Inflammatory macrophage (primary cell): ENCODE data around the gene KCTD7.
A peak's percentile ranks its signal among the peaks of the same experiment; 100 is the strongest.
"Not testable (repeated sequence)": the region's sequence is repeated elsewhere in the genome, so short reads cannot be mapped to it uniquely, and the experiment has no call there.

Source experiments
- DNase-seq, 2 donors: peaks; one replicate each; pipeline ENCODE4 v3.0.0-alpha.2; 2020 to 2022

KCTD7 gene

DNA sequence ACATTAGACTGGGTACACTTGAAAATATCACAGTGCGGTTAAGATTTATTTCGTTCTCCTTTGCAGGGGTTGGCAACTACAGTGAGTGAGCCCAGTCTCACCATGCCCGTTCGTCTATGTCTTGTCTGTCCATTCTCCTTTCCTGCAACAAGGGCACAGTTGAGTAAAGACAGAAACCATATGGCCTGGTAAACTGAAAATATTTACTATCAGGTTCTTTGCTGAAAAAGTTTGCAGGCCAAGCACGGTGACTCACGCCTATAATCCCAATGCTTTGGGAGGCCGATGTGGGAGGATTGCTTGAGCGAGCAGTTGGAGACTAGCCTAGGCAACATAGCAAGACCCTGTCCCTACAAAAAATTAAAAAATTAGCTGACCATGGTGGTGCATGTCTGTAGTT, 11.4 kb upstream of the KCTD7 start:
- DNase-seq, result no peak

DNA sequence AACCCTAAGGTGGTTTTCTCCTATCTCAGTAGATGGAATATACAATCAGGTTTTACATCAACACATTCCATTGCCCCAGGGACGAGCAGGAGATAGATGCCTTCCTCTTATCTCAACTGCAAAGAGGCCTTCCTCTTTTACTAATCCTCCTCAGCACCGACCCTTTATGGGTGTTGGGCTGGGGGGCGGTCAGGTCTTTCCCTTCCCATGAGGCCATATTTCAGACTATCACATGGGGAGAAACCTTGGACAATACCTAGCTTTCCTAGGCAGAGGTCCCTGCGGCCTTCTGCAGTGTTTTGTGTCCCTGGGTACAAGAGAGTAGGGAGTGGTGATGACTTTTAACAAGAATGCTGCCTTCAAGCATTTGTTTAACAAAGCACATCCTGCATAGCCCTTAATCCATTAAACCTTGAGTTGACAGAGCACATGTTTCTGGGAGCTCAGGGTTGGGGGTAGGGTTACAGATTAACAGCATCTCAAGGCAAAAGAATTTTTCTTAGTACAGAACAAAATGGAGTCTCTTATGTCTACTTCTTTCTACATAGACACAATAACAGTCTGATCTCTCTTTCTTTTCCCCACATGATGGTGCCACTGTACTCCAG, 9.2 kb upstream of the KCTD7 start:
- DNase-seq, result not testable (repeated sequence)

DNA sequence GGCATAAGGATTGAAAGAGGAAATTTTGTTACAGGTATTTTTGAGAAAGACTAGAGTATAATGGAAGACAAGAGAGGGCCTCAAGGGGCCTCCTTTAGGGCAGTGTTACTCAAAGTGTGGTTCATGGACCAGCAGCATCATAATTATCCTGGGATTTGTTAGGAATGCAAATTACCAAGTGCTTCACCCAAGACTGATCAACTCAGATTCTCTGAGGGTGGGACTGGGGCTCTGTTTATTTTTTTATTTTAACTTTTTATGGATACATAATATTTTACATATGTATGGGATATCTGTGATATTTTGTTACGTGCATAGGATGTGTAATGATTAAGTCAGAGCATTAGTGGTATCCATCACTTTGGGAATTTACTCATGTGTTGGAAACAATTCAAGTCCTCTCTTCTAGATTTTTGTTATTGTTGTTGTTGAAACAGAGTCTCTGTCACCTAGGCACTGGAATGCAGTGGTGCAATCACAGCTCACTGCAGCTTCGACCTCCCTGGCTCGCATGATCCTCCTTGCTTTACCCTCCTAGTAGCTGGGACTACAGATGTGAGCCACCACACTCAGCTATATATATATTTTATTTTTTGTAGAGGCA, 2.2 kb upstream of the KCTD7 start:
- DNase-seq, result no peak

DNA sequence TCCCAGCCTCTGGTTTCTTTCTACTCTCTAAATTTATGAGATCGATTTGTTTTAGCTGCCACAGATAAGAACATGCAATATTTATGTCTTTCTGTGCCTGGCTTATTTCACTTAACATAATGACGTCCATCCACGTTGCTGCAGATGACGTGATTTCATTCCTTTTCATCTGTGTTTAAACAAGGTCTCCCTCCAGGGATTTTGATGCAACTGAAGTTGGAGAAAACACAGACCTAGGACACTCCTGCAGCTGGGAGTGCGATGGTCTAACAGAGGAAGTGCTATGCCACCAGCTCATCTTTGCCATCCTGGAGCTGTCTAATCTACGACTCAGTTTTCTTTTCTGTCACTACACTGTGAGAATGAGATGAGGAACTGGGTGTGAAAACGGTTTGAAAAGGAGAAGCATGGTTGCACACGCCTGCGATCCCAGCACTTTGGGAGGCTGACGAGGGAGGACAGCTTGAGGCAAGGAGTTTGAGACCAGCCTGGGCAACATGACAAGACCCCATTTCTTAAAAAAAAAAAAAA, 1.5 kb upstream of the KCTD7 start:
- peak; percentile 69 for DNase-seq

DNA sequence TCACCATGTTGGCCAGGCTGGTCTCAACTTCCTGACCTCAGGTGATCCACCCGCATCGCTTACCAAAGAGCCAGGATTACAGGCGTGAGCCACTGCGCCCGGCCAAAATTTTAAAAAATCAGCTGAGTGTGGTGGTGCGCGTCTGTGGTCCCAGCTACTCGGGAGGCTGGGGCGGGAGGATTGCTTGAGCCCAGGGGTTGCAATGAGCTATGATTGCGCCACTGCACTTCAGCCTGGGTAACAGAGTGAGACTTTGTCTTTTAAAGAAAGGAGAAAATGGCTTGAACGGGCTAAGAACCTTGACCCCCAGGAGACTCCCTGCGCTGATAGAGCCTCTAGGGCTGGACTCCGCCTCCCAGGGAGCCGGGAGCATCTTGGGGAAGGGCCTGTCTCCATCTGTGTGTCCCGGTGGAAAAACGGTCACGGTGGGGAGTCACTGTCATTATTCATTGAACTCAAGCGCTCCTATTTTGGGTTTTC, 760 bp upstream of the KCTD7 start:
- peak; percentile 43 to 48 for DNase-seq

DNA sequence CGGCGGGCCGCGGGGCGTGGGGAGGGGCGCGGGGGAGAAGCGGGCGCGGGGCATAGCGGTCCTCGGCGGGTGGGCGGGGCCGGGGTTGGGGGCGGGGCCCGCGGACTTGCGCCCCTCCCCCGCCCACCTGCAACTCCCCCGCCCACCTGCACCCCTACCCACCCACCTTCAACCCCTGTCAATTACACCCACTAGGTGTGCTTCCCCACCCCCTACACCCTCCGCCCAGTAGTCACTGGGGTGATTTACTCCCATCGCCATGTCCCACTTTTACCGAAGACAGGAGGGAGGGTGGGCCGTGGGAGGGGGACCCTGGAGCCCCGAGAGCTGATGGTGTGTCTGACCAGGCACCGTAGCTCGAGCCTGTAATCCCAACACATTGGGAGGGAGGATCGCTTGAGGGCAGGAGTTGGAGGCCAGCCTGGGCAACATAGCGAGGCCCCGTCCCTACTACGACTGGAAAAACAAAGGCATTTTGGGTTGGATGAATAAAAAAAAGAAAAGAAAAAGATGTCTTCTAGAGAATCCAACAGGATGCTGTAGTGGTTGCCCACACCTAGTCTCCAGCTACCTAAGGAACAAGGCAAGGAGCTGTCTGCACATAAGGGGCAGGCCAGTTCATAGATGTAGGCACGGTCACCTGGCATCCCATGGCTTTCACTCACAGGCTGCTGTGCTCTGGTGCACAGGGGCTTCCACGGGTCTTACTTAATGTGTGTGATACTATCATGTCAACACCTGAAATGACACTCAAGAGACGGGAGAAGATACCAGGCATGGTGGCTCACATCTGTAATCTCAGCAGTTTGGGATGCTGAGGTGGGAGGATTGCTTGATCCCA, 761 bp downstream of the KCTD7 start:
- DNase-seq, result no peak

DNA sequence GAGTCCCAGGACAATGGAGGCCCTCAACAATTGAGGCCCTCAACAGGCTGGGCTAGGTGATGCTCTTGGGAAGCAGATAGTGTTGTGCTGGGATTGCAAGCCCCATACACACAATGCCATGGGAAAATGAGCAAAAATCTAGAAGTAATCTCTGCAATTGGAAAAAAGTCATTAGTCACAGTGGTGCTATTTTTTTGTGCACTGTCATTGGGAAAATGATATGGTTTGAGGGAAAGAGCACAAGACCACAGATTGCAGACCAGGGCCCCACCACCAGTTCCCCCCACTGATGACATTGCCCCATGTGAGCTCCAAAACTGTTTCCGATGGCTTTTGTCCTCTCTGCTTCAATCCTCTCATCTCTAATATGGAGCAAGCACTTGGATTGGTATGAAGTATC, 1.9 kb downstream of the KCTD7 start:
- peak; percentile 32 to 81 for DNase-seq

DNA sequence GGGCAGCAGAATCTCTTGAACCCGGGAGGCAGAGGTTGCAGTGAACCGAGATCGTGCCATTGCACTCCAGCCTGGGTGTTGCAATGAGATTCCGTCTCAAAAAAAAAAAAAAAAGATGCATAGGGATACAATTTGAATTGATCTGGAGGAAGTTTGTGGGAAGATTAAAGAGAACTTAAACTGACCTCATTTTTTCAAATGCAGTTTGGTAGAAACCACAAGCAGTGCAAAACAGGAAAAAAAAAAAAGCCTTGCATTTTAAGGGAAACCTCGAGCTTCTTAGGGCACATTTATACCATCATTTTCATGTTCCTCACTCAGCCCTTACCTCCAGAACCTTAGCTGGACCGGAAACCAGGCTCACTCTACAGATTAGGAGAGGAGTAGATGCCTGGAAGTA, 2.8 kb downstream of the KCTD7 start:
- peak; percentile 77 to 88 for DNase-seq

DNA sequence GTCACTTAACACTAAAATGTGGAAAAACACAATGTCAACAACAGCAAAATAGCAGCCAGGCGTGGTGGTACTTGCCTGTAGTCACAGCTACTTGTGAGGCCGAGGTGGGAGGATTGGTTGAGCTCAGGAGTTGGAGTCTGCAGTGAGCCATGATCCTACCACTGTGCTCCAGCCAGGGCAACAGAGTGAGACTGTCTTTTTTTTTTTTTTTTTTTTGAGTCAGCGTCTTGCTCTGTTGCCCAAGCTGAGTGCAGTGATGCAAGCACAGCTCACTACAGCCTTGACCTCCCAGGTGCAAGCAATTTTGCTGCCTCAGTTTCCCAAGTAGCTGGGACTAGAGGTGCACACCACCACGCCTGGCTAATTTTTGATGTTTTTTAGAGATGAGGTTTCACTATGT, 6.1 kb downstream of the KCTD7 start:
- peak in 1 of 2 donors; percentile 60 for DNase-seq

DNA sequence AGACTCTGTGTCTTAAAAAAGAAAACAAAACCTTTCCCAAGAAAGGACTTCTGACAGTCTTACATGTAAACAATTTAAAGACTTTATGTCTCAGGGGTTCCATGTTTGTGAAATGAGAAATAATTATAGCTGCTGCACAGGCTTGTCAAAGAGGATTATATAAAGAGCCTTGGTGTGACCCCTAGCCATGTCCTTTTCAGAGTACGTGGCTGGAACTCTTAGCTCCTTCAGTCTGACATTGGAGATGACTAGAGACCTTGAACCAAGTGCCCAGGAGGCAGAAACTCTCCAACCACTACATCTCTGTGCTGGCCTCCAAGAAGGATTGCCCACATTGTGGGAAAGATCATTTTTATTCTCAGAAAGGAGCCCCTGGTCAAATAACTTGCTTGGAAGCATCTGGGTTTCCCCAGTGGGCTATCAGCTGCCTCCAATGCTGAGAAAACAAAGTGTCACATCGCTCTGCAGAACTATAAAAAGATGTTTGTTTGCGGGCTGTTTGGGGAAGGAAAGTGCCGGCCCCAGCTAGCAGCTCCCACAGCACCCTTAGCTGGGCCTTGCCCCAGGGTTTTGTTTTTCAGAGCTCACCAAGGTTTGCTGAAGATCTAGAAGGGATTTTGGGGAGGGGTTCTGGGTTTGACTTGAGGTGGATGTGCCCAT, 6.8 kb downstream of the KCTD7 start:
- peak in 1 of 2 donors; percentile 23 for DNase-seq

DNA sequence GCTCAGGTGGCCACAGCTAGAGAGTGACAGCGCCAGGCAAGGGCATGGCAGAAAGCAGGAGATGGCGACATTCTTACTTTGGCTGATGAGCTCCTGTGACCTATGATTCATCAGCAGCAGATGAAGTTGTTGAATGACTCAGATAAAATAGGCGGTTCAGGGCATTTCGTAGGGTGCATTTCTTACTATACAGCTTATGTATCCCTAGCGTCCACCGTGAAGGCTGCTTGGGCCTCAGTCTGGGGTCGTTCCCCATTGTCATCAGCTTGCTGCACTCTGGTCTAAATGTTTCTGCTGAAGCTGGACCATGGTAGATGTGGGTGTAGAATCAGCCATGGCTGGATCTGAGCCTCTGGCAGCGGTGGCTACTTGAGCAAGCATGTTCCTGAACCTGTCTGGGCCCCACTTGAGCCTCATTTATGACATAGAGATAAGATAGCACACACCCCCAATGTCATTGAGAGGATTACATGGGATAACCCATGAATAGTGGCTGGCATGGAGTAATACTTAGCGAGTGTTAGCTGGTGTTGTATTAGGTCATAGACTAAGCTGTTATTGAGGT, 7.4 kb downstream of the KCTD7 start:
- DNase-seq, result peak; percentile 83 to 93

DNA sequence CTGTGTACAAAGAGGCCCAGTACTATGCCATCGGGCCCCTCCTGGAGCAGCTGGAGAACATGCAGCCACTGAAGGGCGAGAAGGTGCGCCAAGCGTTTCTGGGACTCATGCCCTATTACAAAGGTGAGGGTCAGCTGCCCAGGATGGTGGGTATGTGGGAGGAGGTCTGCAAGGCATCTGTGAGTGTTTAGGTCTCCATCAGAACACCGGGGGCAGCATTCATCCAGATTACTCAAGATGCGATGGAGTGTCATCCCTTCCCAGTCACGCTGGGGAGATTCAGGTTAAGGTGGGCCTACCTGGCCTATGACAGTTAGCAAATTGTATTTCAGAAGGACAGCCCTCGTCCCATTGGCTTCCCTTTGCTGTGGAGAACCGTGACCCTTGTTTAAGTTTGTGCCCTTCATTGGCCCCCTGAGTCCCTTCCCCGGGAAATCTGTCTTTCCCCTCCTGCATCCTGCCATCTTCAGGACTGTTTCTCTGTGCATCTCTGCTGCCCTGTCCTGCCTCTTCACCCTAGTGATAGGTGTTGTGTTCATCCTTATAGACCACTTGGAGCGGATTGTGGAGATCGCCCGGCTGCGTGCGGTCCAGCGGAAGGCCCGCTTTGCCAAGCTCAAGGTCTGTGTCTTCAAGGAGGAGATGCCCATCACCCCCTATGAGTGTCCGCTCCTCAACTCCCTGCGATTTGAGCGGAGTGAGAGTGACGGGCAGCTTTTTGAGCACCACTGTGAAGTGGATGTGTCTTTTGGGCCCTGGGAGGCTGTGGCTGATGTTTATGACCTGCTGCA, 9.8 kb downstream of the KCTD7 start:
- no peak for DNase-seq

DNA sequence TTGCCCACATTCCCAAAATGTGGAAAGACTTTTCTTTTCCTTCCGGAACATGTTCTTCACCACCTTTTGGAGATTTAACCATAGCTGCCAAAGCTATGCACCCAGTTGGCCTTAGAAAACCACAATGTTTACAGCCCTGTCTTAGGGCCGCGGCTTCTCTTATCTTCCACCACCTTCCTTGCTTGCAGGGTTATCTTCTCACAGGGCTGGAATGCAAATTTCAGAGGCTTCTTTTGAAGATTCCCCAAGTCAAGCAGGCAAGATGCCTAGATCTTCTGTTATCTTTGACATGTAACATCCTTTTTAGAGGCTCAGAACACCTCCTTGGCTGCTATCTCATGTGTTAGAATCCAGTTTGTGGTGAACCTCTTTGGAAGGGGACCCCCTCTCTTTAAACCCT, 11.1 kb downstream of the KCTD7 start:
- DNase-seq, result no peak

DNA sequence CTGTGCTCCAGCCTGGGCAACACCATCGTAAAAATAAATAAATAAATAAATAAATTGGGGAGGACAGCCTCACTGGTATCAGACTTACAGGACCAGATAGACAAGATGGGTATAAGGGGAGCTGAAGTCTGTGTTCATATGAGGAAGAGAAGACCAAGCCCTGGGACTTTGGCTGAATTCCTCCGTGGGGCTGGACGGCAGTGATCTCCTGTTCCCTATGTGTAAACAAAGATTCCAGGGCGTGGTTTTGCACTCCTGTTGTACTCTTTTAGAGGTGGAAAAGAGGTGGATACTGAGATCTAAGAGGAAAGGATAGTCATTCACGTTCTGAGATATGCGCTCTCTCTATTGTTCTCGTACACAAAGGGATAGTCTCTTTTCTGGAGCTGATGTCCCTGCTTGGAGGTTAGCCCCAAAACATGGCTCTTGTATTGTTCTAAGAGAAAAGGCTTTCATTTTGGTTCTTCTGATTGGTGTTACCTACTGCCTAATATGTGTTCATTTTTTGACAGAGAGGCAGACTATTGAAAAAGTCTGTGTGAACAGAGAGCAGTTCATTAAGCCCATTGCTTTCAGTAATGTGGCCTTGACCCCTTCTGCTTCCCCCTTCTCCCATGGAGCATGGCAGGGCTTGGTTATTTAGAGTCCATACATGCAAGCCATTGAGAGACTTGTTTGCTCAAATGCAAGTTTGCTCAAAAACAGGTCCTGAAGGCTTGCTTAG, 12.3 kb downstream of the KCTD7 start:
- DNase-seq, result no peak

DNA sequence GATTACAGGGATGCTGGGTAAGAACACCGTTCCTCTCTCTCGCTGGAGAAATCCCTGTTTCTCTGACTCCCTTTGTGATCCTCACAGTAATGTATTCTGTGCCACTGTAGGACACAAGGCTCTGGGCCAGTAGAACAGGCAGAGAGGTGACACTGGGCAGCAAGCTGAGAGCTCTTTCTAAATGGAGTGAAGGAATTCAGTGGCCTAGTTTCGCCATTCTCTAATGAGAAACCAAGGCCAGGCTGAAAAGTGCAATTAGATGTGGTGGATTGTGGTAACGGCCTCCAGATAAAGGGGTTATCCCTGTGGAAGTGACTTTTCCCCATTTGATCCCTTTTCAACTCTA, 12.8 kb downstream of the KCTD7 start:
- DNase-seq, result no peak

DNA sequence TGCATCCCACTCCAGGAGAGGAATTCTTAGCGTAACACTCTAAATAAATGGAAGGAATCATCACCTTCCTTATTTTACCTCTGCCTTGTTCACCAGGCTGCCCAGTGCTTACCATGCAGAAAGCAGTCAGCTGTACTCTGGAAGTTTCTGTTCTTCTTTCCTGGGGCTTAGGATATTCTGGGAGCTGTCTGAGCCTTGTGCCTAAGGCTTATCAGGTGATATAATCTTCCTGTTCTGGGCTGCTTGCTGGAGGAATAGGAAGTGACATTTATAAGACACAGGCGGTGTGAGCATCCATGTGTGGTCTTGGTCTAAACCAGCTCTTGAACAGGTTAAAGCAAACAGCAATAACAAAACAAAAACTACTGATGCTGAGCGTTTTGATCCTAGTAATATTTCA, 13.5 kb downstream of the KCTD7 start:
- peak; percentile 51 to 82 for DNase-seq

DNA sequence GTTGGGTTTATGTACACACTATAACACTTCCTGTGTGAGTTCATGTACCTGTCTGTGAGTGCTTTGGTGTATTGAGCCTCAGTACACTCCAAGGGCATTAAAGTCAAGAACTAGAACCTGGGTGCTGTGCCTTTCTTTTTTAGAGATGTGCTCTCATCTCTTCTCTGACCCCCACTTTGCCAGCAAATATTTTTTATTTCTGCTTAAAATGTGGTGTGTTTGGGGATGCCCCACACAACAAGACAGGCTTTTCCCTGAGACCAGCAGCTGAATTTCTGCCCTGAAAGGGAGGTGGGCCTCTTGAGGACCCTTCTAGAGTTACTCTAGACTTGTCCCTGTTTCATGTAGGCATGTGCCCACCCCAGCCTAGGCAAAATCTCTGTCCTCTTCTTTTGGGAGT, 14.3 kb downstream of the KCTD7 start:
- no peak for DNase-seq

DNA sequence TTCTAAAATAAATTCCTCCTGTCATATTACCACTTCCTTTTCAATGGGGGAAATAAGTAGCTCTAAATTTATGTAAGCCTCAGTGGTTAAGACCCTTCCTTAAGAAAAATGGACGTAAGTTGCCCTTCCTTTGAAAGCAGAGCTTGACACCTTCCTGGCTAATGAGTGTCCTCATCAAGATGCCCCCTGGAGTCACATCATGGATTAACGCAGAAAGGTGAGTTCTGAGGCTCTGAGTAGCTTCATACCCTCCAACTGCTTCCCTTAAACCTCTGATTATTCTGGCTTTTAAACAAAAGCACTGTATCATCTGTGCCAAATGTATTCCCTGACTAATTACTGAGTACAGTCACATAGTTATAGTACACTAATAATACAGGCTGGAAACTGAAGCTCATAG, 14.7 kb downstream of the KCTD7 start:
- DNase-seq, result no peak

DNA sequence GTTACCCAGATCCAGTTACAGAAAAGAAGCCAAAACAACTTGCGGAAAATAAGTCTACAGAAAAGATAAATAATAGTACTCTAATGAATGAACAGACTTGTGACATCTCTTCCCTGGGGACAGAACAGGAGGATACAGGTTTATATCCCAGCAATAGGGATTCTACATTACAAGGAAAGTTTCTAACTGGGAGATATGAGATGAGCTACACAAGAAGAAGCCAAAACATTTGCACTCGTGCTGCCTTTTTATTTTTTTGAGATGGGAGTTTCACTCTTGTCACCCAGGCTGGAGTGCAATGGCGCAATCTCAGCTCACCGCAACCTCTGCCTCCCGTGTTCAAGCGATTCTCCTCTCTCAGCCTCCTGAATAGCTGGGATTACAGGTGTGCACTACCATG, 22.3 kb downstream of the KCTD7 start:
- not testable (repeated sequence) for DNase-seq

DNA sequence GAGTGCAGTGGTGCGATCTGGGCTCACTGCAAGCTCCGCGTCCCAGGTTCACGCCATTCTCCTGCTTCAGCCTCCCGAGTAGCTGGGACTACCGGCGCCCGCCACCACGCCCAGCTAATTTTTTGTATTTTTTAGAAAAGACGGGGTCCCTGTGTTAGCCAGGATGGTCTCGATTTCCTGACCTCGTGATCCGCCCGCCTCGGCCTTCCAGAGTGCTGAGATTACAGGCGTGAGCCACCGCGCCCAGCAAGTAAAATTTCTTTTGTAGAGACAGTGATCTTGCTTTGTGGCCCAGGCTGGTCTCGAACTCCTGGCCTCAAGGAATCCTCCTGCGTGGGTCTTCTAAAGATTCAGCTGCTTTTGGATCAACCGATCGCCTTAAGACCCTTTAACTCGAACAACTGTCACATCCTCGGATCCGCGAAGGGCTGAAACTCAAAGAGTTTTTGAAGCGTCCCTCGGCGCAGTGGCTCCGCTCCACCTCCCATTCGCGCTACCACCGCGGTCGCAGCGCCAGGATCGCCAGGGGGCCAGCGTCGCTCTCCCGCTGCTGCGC, 25.1 kb downstream of the KCTD7 start:
- DNase-seq, result not testable (repeated sequence)
